CD4-positive, alpha-beta T cell (primary cell): ENCODE measurements around the gene DPH5. TPM values are rescaled to one million over a fixed set of nuclear protein-coding genes. Genes with fewer than 3 reads are reported as not detected.
A peak's percentile ranks its signal among the peaks of the same experiment; 100 is the strongest.
"Not testable (repeated sequence)": the region's sequence is repeated elsewhere in the genome, so short reads cannot be mapped to it uniquely, and the experiment has no call there.

Source experiments
- ATAC-seq: fragments of 200-7000 bp; cut with Tn5 transposase; one replicate; pipeline ENCODE4 v1.10.0; 2022; ENCODE audit warnings: mild to moderate bottlenecking; ENCODE audit not compliant: poor library complexity
- CTCF ChIA-PET: fragments of 350-600 bp; sonication (Branson Sonifier 250); formaldehyde crosslinking; loops from one replicate; lab custom pipeline; 2021; ENCODE audit warnings: antibody characterized with exemption, inconsistent platforms; lab: Charles Lee
- POLR2A ChIA-PET: fragments of 350-600 bp; sonication (Branson Sonifier 250); formaldehyde crosslinking; loops from one replicate; lab custom pipeline; 2021; ENCODE audit warnings: antibody characterized with exemption, inconsistent platforms; lab: Charles Lee
- DNase-seq, 14 experiments: peaks; one replicate each; pipeline ENCODE4 v3.0.0-alpha.2; 2013 to 2020; ENCODE audit warnings: mixed read lengths in 2 of 14
- H3K27ac ChIP-seq, 2 donors: one replicate each; pipeline versions ENCODE4 v1.5.1 to v1.7.0; 2013; ENCODE audit warnings: low read length in 2 of 2, low read depth in 1 of 2, mild to moderate bottlenecking in 1 of 2
- H3K27me3 ChIP-seq, 2 experiments: 1 replicate in 1 of 2; 2 replicates in 1 of 2; pipeline versions ENCODE4 v1.6.1 to v1.7.0; 2013; ENCODE audit warnings: low read length in 2 of 2, control low read depth in 1 of 2, mild to moderate bottlenecking in 1 of 2, moderate library complexity in 1 of 2; ENCODE audit not compliant: insufficient read depth in 2 of 2, control insufficient read depth in 1 of 2
- H3K36me3 ChIP-seq: one replicate; pipeline ENCODE4 v1.6.1; 2013; ENCODE audit warnings: low read length, control low read depth; ENCODE audit not compliant: insufficient read depth
- H3K4me1 ChIP-seq: one replicate; pipeline ENCODE4 v1.6.1; 2013; ENCODE audit warnings: low read length, control low read depth; ENCODE audit not compliant: insufficient read depth
- H3K4me3 ChIP-seq: one replicate; pipeline ENCODE4 v1.5.1; 2013; ENCODE audit warnings: mild to moderate bottlenecking, low read length, moderate library complexity
- H3K9me3 ChIP-seq, 2 experiments: 1 replicate in 1 of 2; 2 replicates in 1 of 2; pipeline versions ENCODE4 v1.6.1 to v1.7.0; 2013; ENCODE audit warnings: low read length in 2 of 2, mild to moderate bottlenecking in 2 of 2, control low read depth in 1 of 2, moderate library complexity in 1 of 2; ENCODE audit not compliant: control insufficient read depth in 1 of 2, insufficient read depth in 1 of 2
- H3K27ac Mint-ChIP-seq: one replicate; pipeline ENCODE4 v1.8.0; 2020; ENCODE audit warnings: mixed read lengths
- H3K27me3 Mint-ChIP-seq: one replicate; pipeline ENCODE4 v1.8.0; 2021; ENCODE audit warnings: mixed read lengths
- H3K36me3 Mint-ChIP-seq: one replicate; pipeline ENCODE4 v1.8.0; 2021; ENCODE audit warnings: low read depth, mixed read lengths
- H3K4me1 Mint-ChIP-seq: one replicate; pipeline ENCODE4 v1.8.0; 2021; ENCODE audit warnings: low read depth, mixed read lengths
- H3K4me3 Mint-ChIP-seq: one replicate; pipeline ENCODE4 v1.8.0; 2020; ENCODE audit warnings: mild to moderate bottlenecking, mixed read lengths
- H3K9me3 Mint-ChIP-seq: one replicate; pipeline ENCODE4 v1.8.0; 2020; ENCODE audit warnings: mixed read lengths
- CTCF ChIP-seq: fragments of 200-600 bp; IDR thresholded peaks from one replicate; pipeline ENCODE4 v1.8.0; 2022; ENCODE audit warnings: antibody characterized with exemption, mild to moderate bottlenecking
- intact Hi-C, 2 experiments: fragments of 100-400 bp; cut with DNase I in 1 of 2; cut with micrococcal nuclease in 1 of 2; formaldehyde crosslinking; loops; one replicate each; pipeline versions ENCODE4 v1.15.1 to v1.9.0; 2023 to 2025; cut with DNase I, micrococcal nuclease
- total RNA-seq, 174 experiments: library from RNA in 2 of 174; stranded (reverse) in 2 of 174; gene quantifications; one replicate each; pipeline ENCODE4 v1.2.3 and lab custom pipeline; 2021 to 2026

DPH5 gene
- total RNA-seq, 2 experiments from 2014 or later, result 31.3 to 35.4 TPM

GRCh38 chr1:100953960-100954730 lies 71.4 kb downstream of the DPH5 start:
- H3K9me3 ChIP-seq, result peaks cover 12 to 17% of the 10 kb centered on the region in 2 experiments
- ATAC-seq, result no peak
- H3K27ac ChIP-seq, result no peak overlapping the region
- no peaks in the 10 kb centered on the region for H3K27me3 ChIP-seq
- H3K36me3 Mint-ChIP-seq, result peaks cover 61% of the 10 kb centered on the region
- H3K4me1 Mint-ChIP-seq, result peaks cover 57% of the 10 kb centered on the region
- peak overlapping the region; percentile 63 for H3K27ac Mint-ChIP-seq
- no peak for DNase-seq
- ChIA-PET CTCF (no interaction called here), POLR2A (interaction anchor here (0.7 to 0.9 kb wide), 2 partner anchors 11 to 1101 kb away, joined by 3 read pairs; no protein-coding TSS in a partner anchor)
- TF ChIP-seq CTCF, result no peak
- H3K4me3 Mint-ChIP-seq, result no peak overlapping the region
- H3K36me3 ChIP-seq, result peaks cover 18% of the 10 kb centered on the region
- H3K9me3 Mint-ChIP-seq, result peaks cover 16% of the 10 kb centered on the region
- peaks cover 17% of the 10 kb centered on the region for H3K4me1 ChIP-seq
- H3K27me3 Mint-ChIP-seq, result no peaks in the 10 kb centered on the region
- no peak overlapping the region for H3K4me3 ChIP-seq
- intact Hi-C loops, result no loop called here

- ATAC-seq, CTCF ChIA-PET, DNase-seq, H3K27me3 ChIP-seq, intact Hi-C loops, H3K27ac ChIP-seq, H3K4me3 ChIP-seq, H3K27me3 Mint-ChIP-seq: not testable (repeated sequence)
- Mint-ChIP-seq H3K4me3 (peak overlapping the region; percentile 3), H3K36me3 (peaks cover 73% of the 10 kb centered on the region), H3K27ac (peak overlapping the region; percentile 96), H3K9me3 (peaks cover 21% of the 10 kb centered on the region), H3K4me1 (peaks cover 66% of the 10 kb centered on the region)
- Histone ChIP-seq H3K36me3 (peaks cover 18% of the 10 kb centered on the region), H3K4me1 (peaks cover 27% of the 10 kb centered on the region), H3K9me3 (peaks cover 13 to 17% of the 10 kb centered on the region in 2 experiments)
- POLR2A ChIA-PET, result interaction anchor here (0.9 kb wide), 1 partner anchor 10 kb away, joined by 3 read pairs; no protein-coding TSS in a partner anchor
Measured at GRCh38 chr1:100952970-100953369, 72.6 kb downstream of the DPH5 start.

- H3K4me1 Mint-ChIP-seq, result peaks cover 72% of the 10 kb centered on the region
- peaks cover 13 to 24% of the 10 kb centered on the region in 2 experiments for H3K9me3 ChIP-seq
- peaks cover 22% of the 10 kb centered on the region for H3K36me3 ChIP-seq
- peaks cover 27% of the 10 kb centered on the region for H3K4me1 ChIP-seq
- H3K27me3 Mint-ChIP-seq, result no peaks in the 10 kb centered on the region
- peaks cover 27% of the 10 kb centered on the region for H3K9me3 Mint-ChIP-seq
- no peak overlapping the region for H3K4me3 ChIP-seq
- H3K27ac Mint-ChIP-seq, result peak overlapping the region; percentile 96
- H3K36me3 Mint-ChIP-seq, result peaks cover 80% of the 10 kb centered on the region
- no peaks in the 10 kb centered on the region for H3K27me3 ChIP-seq
- CTCF ChIA-PET, result no interaction called here
- intact Hi-C loops, result no loop called here
- ATAC-seq (no peak), DNase-seq (no peak)
- H3K27ac ChIP-seq, result no peak overlapping the region
- TF ChIP-seq CTCF, result no peak
- POLR2A ChIA-PET, result no interaction called here
- no peak overlapping the region for H3K4me3 Mint-ChIP-seq
Measured at GRCh38 chr1:100952104-100952745, 73.4 kb downstream of the DPH5 start.
